HG03066 (cell line): Measurements from ENCODE around the gene SPATA46.

Experiments
- ATAC-seq: cut with Tn5 transposase; IDR thresholded peaks from one replicate; pipeline ENCODE4 v1.9.1; 2021; ENCODE audit warnings: low read depth; ENCODE audit not compliant: unreplicated experiment

The SPATA46 gene

DNA sequence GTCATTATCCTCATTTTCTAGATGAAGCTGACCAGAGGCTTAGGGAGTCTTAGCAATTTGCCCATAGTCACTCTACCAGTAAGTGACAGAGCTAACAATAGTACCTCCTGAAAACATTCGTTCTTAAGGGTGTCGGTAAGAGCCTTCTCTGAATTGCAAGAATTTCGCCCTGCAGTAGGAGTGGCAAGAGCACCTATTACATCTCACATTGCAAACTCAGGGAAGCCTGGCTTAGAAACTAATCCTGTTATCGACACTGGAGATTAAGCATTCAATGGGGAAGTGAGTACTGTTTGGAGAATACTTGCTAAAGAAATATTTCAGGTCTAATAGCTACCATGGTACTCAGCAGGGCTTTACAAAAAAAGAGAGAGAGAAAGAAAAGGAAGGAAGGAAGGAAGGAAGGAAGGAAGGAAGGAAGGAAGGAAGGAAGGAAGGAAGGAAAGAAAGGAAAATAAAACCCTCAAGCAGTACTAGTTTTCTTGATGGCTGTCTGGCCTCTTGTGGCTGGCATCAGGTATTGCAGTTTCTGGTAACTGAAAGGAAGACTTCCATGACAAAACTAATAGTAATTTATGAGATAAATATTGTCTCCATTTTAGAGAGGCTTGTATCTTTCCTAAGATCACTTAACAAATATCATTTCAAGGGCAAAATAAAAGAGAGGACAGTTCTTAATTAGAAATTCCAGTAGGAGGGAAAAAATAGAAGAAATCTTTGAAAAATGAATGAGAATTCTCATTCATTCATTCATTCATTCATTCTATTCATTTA lies 15.3 kb upstream of the SPATA46 start:
- no peak for ATAC-seq

DNA sequence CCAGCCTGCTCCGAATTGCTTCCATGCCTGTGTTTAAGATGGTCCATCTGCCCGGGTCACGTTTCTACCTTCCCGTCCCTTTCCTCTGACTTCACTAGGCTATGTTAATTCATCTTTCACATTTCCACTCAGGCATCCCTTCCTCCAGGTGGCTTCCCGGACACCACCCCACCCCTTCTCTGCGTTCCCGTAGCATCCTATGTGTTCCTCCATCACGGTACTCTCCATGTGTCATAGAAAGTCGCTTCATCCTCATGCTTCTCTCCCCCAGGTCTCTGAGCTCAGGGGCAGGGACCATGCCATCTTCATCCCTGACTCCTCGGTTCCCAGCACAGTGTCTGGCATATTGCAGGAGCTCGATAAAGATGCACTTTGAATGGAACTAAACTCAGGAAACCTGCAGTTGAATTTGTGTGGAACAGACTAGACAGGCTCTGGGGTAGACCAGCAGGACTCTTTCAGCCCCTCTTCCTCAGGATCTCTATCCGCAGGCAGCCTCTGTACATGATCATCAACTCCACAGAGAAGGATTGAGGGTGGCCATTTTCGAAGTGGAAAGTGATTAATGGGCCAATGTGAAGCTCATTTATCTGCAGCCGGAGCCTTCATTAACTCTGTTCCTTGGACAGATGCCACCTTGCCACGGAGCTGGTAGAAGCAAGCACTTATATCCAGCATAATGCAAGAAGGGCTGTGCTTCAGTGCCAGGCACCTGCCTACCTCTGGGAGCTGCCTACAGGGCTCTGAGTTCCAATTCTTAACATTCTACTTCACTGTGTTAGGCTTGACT lies 13.9 kb upstream of the SPATA46 start:
- no peak for ATAC-seq

DNA sequence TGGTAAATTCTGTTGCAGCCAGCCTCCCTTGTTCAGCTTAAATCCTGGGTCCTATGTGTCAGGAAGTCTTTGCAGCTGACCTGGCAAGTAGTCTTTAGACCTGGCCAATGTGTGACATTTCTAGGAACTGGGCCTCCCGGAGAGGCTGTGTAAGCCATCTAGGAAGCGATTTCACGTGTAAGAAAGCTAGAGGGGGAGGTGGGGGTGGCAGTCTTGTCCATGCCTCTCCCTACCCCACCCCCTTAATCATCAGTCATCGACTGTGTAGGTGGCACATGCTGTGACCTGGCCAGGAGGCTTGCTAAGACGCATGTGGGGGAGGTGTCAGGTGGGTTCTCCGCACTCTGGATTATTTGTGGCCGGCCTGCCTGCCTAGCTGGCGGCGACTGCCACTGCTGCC lies 13.3 kb upstream of the SPATA46 start:
- ATAC-seq, result no peak

DNA sequence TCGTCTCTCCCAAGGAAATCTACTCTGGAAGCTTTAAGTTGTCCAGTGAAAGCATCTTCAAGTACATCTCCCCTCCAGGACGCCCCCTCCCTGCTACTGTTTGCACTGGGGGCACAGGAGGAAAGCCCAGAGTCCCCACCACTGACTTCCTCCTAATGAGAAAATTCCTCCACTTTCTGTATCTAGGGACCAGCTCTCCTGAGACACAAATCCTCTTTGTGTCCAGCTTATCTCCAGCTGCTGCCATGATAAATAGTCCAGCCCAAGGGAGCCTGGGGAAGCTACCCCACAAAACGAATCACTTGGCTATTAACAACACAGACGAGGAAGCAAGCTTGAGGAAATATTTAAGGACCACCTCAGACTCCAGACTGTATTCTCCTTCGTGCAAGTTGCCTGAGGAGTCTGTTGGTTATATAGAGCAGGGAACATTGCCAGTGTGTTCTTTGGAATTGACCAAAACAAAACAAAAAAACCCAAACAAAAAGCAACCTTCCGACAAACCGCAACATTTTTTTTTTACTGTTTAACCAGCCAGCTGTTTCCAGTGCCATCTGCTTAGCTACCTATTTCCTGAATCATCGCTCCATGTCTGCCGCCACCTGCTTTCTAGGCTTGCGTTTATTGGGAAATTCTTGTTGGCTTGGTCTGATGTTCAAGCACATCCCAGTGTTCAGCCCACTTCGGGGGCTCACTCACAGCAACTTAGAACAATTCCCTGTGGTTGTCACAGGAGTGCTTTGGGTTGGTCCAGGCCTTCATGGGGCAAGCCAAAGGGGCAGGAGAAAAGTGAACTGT lies 12.6 kb upstream of the SPATA46 start:
- ATAC-seq, result no peak

DNA sequence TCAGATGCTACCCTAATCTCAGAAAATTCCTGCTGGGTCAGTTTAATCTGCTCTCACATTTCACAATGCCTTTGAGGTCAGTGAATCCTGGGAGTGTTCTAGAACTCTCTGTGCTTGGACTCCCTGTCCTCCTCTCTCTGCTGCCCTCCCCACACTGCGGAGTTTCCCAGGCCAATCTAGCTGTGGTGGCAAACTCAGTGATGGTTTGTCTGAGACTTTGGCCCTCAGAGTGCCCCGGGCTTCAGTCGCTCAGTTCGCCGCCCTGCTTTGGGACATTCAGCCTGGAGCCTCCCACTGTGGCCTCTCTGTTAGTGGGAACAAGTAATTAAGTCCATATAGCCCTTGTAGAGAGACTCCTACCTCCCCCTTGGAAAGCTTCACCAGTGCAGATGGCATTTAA lies 12.0 kb upstream of the SPATA46 start:
- ATAC-seq, result no peak

DNA sequence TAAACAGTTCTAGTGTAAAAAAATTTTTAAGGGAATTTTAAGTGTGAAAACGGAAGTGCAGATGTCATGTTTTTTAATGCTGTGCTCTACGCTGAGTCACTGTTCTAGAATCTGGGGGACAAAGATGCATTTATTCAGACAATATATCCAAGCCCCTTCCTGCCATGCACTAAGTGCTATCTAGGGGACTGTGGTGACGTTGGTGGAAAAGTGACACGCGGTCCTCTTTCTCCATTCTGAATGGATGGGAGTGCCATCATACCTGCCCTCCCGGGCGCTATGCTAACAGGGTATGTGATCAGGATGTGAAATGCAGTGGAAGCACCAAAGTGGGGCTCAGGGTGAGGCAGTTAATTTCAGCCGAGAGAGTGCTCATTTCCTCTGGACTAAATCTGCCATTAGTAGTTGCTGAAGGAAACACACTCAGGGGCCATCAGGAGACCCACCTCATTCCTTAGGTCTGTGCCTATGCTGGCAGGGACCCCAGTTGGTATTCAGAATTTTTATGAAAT lies 11.5 kb upstream of the SPATA46 start:
- no peak for ATAC-seq

DNA sequence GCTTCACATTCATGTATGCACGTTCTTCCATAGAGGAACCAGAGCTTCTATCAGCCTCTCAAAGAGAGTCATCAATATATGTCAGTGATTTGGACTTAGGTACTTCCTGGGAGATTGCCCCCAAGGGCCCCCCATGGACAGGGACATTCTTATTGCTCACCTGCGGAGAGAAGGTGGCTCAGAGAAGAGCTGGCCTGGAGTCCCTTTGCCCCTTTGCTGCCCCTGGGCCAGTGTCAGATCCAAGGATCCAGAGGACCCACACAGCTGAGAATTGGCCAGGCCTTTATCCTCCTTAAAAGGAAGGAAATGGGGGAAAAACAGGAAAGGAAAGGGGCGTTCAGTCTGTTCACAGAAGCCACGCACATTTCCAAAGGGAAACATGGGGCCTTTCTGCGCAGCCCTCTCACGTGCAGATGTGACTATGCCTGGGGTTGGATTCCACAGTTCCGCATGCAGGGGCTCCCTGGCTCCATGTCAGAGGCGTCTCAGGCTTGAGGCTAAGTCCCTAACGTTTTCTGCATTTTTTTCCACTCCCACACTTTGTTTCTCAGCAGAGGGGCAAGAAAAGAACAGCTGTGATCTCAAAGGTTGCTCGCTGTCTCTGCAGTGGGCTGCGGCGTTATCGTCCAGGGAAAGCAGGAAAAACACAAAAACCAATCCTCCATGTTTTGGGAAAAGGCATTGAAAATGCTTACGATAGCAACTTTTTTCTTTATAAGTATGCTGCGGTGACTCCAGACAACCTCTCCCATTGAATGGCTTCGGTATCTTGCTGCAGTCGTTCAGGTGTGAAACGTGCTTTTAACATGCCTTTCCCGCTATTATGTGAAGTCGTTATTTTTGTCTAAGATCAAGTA lies 10.8 kb upstream of the SPATA46 start:
- ATAC-seq, result no peak

DNA sequence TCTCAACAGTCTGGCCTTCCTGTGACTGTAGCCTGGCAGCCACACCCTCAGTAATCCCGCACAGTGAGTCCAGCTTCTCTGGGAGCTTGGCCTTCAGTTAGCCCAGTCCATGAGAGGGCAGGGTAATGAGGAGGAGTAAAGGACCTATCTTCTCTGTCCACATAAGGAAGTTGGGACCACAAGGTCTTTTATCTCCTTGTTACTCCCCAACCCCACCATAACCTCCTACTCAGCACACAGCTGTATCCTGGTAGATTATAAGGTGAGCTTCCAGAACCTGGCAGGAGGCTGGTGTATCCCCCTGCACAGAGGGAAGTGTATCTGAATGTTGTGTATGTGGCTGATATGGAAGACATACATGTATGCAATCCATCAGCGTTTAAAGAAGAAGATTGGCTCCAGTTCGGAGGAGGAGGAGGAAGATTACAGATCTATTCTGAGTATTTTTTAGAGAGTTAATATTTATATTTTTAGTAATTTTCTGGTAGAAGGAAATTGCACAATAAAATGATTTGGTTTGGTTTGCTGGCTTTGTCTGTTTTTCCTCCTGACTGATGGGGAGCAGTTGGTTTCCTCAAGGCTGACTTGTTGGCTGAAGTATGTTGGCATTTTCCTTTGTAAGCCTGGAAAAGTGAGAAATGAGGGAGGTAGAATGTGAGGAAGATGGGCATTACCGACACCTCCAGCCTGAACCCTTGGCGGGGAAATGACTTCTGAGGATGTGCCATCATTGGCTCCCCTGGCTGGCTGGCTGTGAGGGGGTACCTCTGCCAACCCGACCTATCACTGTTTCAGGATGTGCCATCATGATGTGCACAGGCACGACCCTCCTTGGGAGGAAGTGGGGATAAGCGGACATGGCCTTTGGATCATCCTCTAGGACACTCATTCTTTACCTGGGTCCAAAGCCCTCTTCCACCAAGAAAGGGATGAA lies 9.9 kb upstream of the SPATA46 start:
- no peak for ATAC-seq

DNA sequence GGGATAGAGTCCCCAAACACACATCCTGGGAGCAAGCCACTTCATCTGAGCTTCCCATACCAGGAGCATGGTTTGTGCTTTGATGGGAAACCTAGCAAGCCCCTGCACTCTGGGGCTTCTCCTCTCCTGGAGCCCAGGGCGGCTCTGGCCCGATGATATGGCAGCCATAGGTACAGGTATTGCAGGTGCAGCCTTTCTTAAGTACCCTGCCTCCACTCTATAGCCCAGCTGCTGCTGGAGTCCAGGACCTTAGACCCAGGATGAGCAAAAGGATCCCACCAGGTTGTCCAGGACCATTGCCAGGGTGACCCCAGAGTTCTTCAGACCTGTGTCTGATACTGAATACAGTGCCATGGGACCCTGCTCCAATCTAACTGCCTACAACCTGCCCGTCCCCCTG lies 9.0 kb upstream of the SPATA46 start:
- ATAC-seq, result no peak

DNA sequence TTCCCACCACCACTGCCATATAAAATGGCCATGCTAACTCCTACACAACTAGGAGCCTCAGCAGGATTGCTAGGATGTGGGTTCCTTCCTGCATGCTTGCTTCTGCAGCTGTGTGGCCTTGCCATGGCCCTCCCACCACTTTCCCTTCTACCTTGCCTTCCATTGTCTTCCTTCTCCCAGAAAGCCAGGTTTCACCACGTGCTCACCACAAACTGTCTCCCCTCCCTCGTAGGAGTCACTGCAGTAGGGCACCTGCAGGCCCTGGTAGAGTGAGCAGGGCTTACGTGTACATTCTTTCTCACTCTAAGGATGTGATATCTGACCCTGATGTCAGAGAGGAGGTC lies 8.6 kb upstream of the SPATA46 start:
- ATAC-seq, result no peak

DNA sequence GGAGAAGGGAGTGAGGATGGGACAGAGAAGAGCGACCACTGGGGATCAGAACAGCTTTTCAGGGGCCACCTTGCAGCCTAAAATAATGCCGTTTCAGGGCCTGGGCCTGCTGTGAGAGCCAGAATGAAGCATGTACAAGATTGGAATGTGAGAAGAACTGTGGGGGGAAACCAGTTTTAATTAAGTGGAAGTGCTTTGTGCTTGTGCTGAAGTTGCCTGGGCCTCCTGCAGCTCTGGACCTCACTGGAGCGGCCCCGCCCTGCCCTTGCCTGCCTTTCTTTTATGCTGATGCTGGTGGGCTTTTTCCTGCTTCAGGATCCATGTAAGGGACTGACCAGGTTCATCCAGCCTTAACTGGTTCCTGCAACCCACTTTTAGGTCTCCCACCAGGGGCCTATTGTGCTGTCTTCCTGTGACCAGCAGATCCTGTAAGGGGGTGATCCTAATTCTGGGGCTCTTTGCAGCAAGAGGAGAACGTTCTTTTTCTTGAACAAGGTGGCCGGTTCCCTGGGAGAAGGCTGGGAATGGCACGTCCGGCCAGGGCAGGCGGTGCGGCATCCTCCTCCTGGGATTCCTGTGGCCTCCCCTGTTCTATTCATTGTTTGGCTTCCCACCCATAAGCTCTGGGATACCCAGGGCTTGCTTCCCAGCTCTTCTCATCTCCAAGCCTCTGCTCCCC lies 8.1 kb upstream of the SPATA46 start:
- no peak for ATAC-seq

DNA sequence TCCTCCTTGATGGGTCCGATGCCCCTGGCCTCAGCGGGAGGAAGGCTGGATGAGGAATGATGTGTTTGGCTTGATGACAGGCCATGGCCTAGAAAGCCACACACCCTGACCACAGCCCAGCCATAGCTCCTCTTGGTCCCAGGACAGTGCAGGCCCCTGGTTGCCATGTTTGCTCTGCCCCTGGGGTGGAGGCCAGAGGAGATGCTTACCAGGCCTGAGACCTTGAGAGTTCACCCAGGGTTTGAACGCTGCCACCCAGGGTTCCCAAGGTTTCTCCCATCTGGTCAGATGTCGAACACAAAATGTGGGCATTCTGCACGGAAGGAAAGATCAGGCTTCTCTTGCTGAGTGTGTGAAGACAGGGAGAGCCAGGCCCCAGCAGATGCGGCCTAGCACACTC lies 7.5 kb upstream of the SPATA46 start:
- no peak for ATAC-seq

DNA sequence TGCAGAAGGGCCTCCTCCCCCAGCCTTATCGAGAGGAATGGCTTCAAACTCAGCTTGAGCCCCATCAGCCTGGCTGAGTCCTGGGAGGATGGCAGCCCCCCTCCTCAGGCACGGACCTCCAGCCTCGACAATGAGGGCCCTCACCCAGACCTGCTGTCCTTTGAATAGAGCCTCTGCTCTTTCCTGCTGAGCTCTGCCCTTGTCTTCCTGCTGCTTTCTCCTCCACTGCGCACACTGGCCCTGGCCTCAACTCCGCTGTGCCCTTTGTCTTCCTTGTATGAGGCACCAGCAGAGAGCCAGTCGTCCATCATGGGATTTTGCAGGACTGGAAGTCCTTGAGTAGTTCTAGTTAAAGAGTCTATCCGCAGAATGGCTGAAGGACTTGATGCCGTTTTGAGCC lies 6.9 kb upstream of the SPATA46 start:
- no peak for ATAC-seq

DNA sequence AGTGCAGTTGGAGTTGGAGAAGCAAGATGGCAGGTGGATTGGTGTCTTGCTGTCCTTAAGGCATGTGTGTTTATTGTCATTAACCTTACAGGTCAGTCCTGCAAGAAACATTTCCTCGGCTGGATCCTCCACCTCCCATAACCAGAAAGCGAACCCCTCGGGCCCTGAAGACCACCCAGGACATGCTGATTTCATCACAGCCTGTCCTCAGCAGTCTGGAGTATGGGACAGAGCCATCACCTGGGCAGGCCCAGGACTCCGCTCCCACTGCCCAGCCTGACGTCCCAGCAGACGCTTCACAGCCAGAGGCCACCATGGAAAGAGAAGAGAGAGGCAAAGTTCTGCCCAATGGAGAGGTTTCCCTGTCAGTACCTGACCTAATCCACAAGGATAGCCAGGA lies 6.4 kb upstream of the SPATA46 start:
- ATAC-seq, result no peak

DNA sequence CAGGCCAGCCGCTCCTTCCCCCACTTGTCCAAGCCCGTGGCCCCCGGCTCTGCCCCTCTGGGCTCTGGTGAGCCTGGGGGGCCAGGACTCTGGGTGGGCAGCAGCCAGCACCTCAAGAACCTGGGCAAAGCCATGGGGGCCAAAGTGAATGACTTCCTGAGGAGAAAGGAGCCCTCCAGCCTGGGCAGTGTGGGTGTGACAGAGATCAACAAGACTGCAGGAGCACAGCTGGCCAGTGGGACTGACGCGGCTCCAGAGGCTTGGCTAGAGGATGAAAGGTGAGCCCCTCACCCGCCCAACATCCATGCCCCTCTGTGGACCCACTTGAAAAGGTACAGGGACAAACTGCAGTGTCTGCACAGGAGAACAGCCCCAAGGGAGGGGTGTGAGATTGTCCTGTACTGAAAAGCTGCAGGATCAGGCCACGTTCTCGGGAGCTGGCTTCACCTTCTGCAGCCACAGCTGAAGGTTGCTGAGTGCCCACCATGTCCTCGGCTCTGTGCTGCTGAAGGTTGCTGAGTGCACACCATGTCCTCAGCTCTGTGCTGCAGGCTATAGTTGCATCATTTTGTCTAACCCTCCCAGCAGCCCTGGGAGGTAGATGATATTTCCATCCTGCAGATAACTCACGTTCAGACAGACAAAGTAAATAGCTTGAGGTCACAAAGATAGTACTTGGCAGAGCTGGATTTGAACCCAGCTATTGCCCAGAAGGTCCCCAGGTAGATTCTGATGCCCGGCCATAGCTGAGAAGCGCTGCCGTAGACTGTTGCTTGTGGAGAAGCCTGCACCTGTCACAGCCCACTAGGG lies 5.5 kb upstream of the SPATA46 start:
- no peak for ATAC-seq

DNA sequence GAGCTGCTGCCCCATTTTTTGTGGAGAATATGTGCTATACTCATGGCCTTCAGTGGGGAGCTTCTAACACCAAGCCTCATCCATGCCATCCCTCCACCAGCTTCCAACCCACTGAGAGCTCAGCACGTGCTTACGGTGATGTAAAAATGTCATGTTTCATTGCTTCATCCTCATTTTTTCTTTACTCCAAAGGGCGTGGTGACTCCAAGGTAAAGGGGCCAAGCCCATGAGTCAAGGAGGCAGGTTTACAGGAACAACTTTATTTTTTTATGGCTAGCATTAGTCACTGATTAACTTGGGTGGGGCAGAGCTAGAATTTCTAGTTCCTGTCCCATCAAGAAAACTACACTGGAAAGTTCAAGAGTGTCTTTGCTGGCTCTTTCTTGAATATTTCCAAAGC lies 4.7 kb upstream of the SPATA46 start, which contains the start of gene C1orf226:
C1orf226 (plus strand) TSS at position 346 of the 400 bp plus-strand sequence. CDS start 174 bp downstream, outside the sequence.
- no peak for ATAC-seq

DNA sequence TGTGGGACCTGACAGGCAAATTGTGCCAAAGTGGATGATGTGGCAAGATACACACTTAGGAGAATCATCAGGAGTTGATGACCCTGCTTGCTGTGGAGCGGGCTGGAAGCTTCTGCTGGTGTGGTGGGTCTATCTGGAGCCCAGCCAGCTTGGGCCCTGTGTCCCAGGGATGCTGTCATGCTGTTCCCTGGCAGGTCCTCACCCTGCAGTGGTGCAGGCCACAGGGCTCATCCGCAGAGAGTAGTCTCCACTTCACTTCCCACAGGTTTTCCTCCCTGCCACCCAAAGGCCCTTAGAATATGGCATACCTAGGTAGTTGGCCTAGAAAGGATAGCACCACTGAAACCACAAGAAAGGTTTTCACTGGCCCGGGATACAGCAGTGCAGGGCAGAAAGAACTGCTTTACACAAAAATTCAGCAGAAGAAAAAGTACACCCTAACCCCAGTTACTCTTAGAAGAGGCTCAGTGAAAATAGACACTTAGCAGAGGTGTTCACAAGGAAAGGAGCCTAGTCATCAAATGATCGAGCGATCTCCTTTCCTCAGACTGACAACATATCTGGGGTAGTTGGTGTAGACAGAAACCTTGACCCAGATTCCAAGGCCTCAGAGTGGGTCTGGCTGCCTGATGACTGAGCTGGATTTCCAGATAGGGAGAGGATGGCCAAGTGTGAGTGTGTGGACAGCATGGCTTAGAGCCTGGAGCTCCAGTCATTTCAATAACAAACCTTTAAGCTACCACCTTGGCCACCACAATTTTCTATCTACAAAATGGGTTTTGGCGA lies 3.6 kb upstream of the SPATA46 start:
- no peak for ATAC-seq
